Transverse colon (tissue), 4 donors: ENCODE data around the gene RUFY3. TPM values are rescaled to one million over a fixed set of nuclear protein-coding genes. Genes with fewer than 3 reads are reported as not detected.
"Not testable (repeated sequence)": the region's sequence is repeated elsewhere in the genome, so short reads cannot be mapped to it uniquely, and the experiment has no call there.

Source experiments
- DNase-seq: peaks from one replicate; pipeline ENCODE4 v3.0.0-alpha.2; 2019
- H3K27ac ChIP-seq, 4 donors: fragments of 200-600 bp; sonication (generic); 2 replicates each; pipeline ENCODE4 v1.5.1; 2016 to 2018; ENCODE audit warnings: inconsistent platforms in 4 of 4
- H3K27me3 ChIP-seq: fragments of 200-600 bp; sonication (generic); 2 replicates; pipeline ENCODE4 v1.5.1; 2017; ENCODE audit warnings: inconsistent platforms
- H3K36me3 ChIP-seq, 4 donors: fragments of 200-600 bp; sonication (generic); 2 replicates each; pipeline ENCODE4 v1.5.1; 2017 to 2019; ENCODE audit warnings: inconsistent platforms in 4 of 4
- H3K4me1 ChIP-seq, 4 donors: fragments of 200-600 bp; sonication (generic); 2 replicates each; pipeline ENCODE4 v1.5.1; 2017 to 2020; ENCODE audit warnings: inconsistent platforms in 4 of 4
- H3K4me3 ChIP-seq, 4 donors: fragments of 200-600 bp; sonication (generic); 1 replicate in 1 of 4; 2 replicates in 3 of 4; pipeline versions ENCODE4 v1.5.1 to v1.6.1; 2017 to 2019; ENCODE audit warnings: inconsistent platforms in 4 of 4
- H3K9me3 ChIP-seq, 2 donors: fragments of 200-600 bp; sonication (generic); 2 replicates each; pipeline ENCODE4 v1.5.1; 2017 to 2019; ENCODE audit warnings: inconsistent platforms in 2 of 2
- CTCF ChIP-seq, 5 experiments: fragments of 200-600 bp in 3 of 5; fragments of 450-650 bp in 2 of 5; sonication (generic) in 3 of 5; IDR thresholded peaks; 1 replicate in 2 of 5; 2 replicates in 3 of 5; pipeline ENCODE4 v1.5.1; 2016 to 2017; ENCODE audit warnings: antibody characterized with exemption in 5 of 5, inconsistent platforms in 3 of 5, mild to moderate bottlenecking in 2 of 5, moderate library complexity in 1 of 5
- EP300 ChIP-seq: sonication (generic); formaldehyde crosslinking; IDR thresholded peaks from one replicate; pipeline ENCODE4 v1.6.1; 2017; ENCODE audit warnings: antibody characterized with exemption, low read depth
- POLR2A ChIP-seq: fragments of 450-650 bp; IDR thresholded peaks from one replicate; pipeline ENCODE4 v1.6.1; 2016; ENCODE audit warnings: antibody characterized with exemption, mild to moderate bottlenecking, moderate library complexity
- POLR2AphosphoS5 ChIP-seq, 3 donors: sonication (generic); formaldehyde crosslinking; IDR thresholded peaks; one replicate each; pipeline ENCODE4 v1.6.1; 2016; ENCODE audit warnings: antibody characterized with exemption in 3 of 3
- WGBS, 2 donors: methylation state at CpG; one replicate each; pipeline ENCODE4 v1.1.5; 2018; ENCODE audit warnings: low coverage in 1 of 2; 5-methylcytosine and 5-hydroxymethylcytosine counted together
- in situ Hi-C, 4 donors: fragments of 200-750 bp; cut with MboI; loops; one replicate each; pipeline versions ENCODE4 v1.15.0 to v1.15.1; 2017; ENCODE audit warnings: low sequenced_read_pairs in 3 of 4, low pct_ligation_motif_present in 1 of 4, low pct_unique_long_range_greater_than_20kb in 1 of 4
- intact Hi-C: fragments of 100-400 bp; cut with DNase I; formaldehyde crosslinking; loops from one replicate; pipeline ENCODE4 v1.15.1; 2023; ENCODE audit warnings: low total_unique reads
- total RNA-seq, 4 donors: library from RNA; depleted of rRNA; stranded (reverse); fragments of >200 nt; gene quantifications; one replicate each; pipeline ENCODE4 v1.1.0, GENCODE V29; 2016

RUFY3 gene
- total RNA-seq, 4 donors from 2014 or later = 39.6 to 93.9 (median 50.8) TPM

- H3K36me3 ChIP-seq = no peaks in the 10 kb centered on the region
Observed at GRCh38 chr4:70728091-70728490, 6.3 kb downstream of the RUFY3 start.

GRCh38 chr4:70732878-70733277 is 11.1 kb downstream of the RUFY3 start:
- peaks cover 6 to 40% (median 12%) of the 10 kb centered on the region in 4 donors for H3K4me1 ChIP-seq
- H3K36me3 ChIP-seq, in situ Hi-C loops, H3K4me3 ChIP-seq, intact Hi-C loops, H3K27ac ChIP-seq, DNase-seq, H3K27me3 ChIP-seq, H3K9me3 ChIP-seq: not testable (repeated sequence)
- 92 to 95% methylated on average over 1 to 9 of the region's 9 CpGs for WGBS, 2 donors

More at GRCh38 chr4:70728091-70728490, 6.3 kb downstream of the RUFY3 start:
- Histone ChIP-seq H3K27me3 (no peaks in the 10 kb centered on the region), H3K4me1 (peaks cover 0 to 6% (median 0%) of the 10 kb centered on the region in 4 donors), H3K27ac (no peak overlapping the region), H3K9me3 (no peaks in the 10 kb centered on the region), H3K4me3 (no peak overlapping the region)
- TF ChIP-seq CTCF (IDR thresholded peaks at IDR 0.05) (no peak), EP300 (no peak), POLR2AphosphoS5 (IDR thresholded peaks at IDR 0.05) (no peak), POLR2A (no peak)
- no peak for DNase-seq
- intact Hi-C loops (no loop called here), in situ Hi-C loops (no loop called here)
- 80 to 93% methylated on average over 1 to 11 of the region's 11 CpGs for WGBS, 2 donors

GRCh38 chr4:70734168-70734954 is 12.6 kb downstream of the RUFY3 start:
- TF ChIP-seq POLR2AphosphoS5 (IDR thresholded peaks at IDR 0.05) = peak in 2 of 3 donors; percentile 9 to 41
- TF ChIP-seq EP300 = no peak
- DNase-seq = peak; percentile 26
- intact Hi-C loops = no loop called here
- Histone ChIP-seq H3K27ac (peak overlapping the region; percentile 79 to 90 (median 83)), H3K27me3 (no peaks in the 10 kb centered on the region), H3K36me3 (no peaks in the 10 kb centered on the region), H3K9me3 (no peaks in the 10 kb centered on the region), H3K4me1 (peaks cover 6 to 42% (median 12%) of the 10 kb centered on the region in 4 donors), H3K4me3 (peak overlapping the region; percentile 0 to 55 (median 29))
- in situ Hi-C loops = no loop called here
- WGBS, 2 donors = 0 to 3% methylated on average over 4 to 5 of the region's 5 CpGs

GRCh38 chr4:70734971-70735370 is 13.2 kb downstream of the RUFY3 start:
- intact Hi-C loops (no loop called here), in situ Hi-C loops (no loop called here)
- Histone ChIP-seq H3K4me1 (peaks cover 6 to 46% (median 12%) of the 10 kb centered on the region in 4 donors), H3K9me3 (no peaks in the 10 kb centered on the region), H3K27ac (peak overlapping the region; percentile 79 to 90 (median 83)), H3K4me3 (peak overlapping the region; percentile 0 to 55 (median 29)), H3K27me3 (no peaks in the 10 kb centered on the region), H3K36me3 (no peaks in the 10 kb centered on the region)
- 4 to 6% methylated on average over 3 of the region's 3 CpGs for WGBS, 2 donors
- no peak for DNase-seq
- no peak for TF ChIP-seq POLR2A
- no peak for TF ChIP-seq CTCF (IDR thresholded peaks at IDR 0.05)

- TF ChIP-seq CTCF (IDR thresholded peaks at IDR 0.05) = peak in 2 of 5 experiments; percentile 10 to 12
- H3K36me3 ChIP-seq, H3K27me3 ChIP-seq, H3K4me3 ChIP-seq, H3K9me3 ChIP-seq, in situ Hi-C loops, intact Hi-C loops: not testable (repeated sequence)
- Histone ChIP-seq H3K27ac (peak overlapping the region in 3 of 4 donors; percentile 80 to 90 (median 86)), H3K4me1 (peaks cover 6 to 54% (median 12%) of the 10 kb centered on the region in 4 donors)
- 70 to 83% methylated on average over 1 to 2 of the region's 2 CpGs for WGBS, 2 donors
- DNase-seq = peak; percentile 59
Observed at GRCh38 chr4:70735915-70736314, 14.2 kb downstream of the RUFY3 start.
